Measurements from ENCODE around the gene GIMAP4. TPM values are rescaled to one million over a fixed set of nuclear protein-coding genes. Genes with fewer than 3 reads are reported as not detected.

Gene GIMAP4
- total and polyA plus RNA-seq, 9 donors: 5.4 to 59.3 (median 15.0) TPM

DNA sequence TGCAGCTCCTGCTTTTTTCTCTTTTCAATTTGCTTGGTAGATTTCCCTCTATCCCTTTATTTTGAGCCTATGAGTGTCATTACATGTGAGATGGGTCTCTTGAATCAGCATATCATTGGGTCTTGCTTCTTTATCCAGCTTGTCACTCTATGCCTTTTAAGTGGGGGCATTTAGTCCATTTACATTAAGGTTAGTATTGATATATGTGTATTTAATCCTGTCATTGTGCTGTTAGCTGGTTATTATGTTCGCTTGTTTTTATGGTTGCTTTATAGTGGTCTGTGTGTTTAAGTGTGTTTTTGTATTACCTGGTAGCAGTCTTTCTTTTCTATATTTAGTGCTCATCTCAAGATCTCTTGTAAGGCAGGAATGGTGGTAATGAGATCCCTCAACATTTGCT, 35.5 kb upstream of the GIMAP4 start:
- H3K9me3 ChIP-seq: no peaks in the 10 kb centered on the region
- H3K36me3 ChIP-seq: no peaks in the 10 kb centered on the region
- H3K27me3 ChIP-seq: no peaks in the 10 kb centered on the region
- intact Hi-C loops (cut with DNase I): no loop called here
- 82 to 85% (median 84%) methylated on average over 1 of the region's 1 CpG for WGBS, 3 donors
- no peak overlapping the region for H3K27ac ChIP-seq
- TF ChIP-seq POLR2A (IDR thresholded peaks at IDR 0.05) (no peak), EP300 (IDR thresholded peaks at IDR 0.05) (no peak)
- no peaks in the 10 kb centered on the region for H3K4me1 ChIP-seq (ENCODE audit: insufficient read depth)
- H3K4me3 ChIP-seq: no peak overlapping the region
- DNase-seq: no peak

DNA sequence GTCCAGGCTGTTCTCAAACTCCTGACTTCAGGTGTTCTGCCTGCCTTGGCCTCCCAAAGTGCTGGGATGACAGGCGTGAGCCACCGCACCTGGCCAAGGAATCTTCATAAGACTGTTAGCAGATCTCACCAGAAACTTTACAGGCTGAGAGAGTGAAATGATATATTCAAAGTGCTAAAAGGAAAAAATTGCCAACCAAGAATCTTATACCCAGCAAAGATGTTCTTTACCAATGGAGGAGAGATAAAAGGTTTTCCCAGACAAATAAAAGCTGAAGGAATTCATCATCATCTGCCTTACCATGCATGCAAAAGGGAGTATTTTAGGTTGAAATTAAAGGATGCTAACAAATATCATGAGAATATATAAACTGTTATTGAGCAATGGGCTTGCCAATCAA, 28.9 kb upstream of the GIMAP4 start:
- peaks cover 0 to 3% of the 10 kb centered on the region in 2 donors for H3K9me3 ChIP-seq
- no peaks in the 10 kb centered on the region for H3K4me1 ChIP-seq (ENCODE audit: insufficient read depth)
- H3K27me3 ChIP-seq: no peaks in the 10 kb centered on the region
- H3K36me3 ChIP-seq: no peaks in the 10 kb centered on the region
- TF ChIP-seq POLR2A (IDR thresholded peaks at IDR 0.05) (no peak), EP300 (IDR thresholded peaks at IDR 0.05) (no peak)
- TF ChIP-seq, protein P1, sequence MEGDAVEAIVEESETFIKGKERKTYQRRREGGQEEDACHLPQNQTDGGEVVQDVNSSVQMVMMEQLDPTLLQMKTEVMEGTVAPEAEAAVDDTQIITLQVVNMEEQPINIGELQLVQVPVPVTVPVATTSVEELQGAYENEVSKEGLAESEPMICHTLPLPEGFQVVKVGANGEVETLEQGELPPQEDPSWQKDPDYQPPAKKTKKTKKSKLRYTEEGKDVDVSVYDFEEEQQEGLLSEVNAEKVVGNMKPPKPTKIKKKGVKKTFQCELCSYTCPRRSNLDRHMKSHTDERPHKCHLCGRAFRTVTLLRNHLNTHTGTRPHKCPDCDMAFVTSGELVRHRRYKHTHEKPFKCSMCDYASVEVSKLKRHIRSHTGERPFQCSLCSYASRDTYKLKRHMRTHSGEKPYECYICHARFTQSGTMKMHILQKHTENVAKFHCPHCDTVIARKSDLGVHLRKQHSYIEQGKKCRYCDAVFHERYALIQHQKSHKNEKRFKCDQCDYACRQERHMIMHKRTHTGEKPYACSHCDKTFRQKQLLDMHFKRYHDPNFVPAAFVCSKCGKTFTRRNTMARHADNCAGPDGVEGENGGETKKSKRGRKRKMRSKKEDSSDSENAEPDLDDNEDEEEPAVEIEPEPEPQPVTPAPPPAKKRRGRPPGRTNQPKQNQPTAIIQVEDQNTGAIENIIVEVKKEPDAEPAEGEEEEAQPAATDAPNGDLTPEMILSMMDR (IDR thresholded peaks at IDR 0.05): no peak
- 90 to 95% (median 95%) methylated on average over 2 of the region's 2 CpGs for WGBS, 3 donors
- DNase-seq: no peak
- intact Hi-C loops (cut with DNase I): no loop called here
- no peak overlapping the region for H3K4me3 ChIP-seq
- no peak overlapping the region for H3K27ac ChIP-seq

DNA sequence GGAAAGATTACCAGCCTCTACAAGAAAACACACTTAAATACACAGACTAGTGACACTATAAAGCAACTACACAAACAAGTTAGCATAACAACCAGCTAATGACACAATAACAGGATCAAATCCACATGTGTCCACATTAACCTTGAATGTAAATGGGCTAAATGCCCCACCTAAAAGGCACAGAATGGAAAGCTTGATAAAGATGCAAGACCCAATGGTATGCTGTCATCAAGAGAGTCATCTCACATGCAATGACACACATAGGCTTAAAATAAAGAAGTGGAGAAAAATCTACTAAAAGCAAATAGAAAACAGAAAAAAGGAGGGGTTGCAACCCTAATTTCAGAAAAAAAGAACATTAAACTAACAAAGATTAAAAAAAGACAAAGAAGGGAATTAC, 14.0 kb upstream of the GIMAP4 start:
- H3K4me3 ChIP-seq: no peak overlapping the region
- intact Hi-C loops (cut with DNase I): no loop called here
- TF ChIP-seq POLR2A (IDR thresholded peaks at IDR 0.05) (no peak), EP300 (IDR thresholded peaks at IDR 0.05) (no peak)
- TF ChIP-seq, protein P1 (IDR thresholded peaks at IDR 0.05): no peak

DNA sequence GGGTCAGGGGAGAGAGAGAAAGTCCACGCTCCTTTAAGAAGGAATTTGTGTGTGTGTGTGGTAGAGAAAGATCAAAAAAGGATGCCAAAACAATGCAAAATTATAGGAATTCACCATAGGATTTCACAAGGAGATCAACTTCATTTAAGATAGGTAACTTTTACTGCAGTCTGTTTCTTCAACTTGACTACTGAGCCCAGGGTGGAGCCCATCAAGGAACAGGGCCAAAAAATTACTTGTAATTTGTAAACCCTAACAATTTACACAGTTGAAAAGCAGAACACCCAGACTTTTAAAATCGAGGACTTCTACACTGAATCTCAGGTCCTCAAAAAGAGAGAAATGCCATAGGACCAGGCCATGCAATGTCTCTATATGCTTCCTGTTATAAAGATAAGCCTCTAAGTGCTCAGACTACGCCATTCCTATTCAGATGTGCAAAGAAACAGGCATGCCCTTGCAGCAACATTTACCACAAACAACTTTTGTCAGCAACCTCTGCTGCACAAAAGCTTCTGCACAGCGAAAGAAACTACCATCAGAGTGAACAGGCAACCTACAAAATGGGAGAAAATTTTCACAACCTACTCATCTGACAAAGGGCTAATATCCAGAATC, 10.6 kb upstream of the GIMAP4 start:
- no peak for TF ChIP-seq POLR2A (IDR thresholded peaks at IDR 0.05)
- TF ChIP-seq EP300 (IDR thresholded peaks at IDR 0.05): no peak
- TF ChIP-seq, protein P1 (IDR thresholded peaks at IDR 0.05): no peak
- no peak overlapping the region for H3K4me3 ChIP-seq
- intact Hi-C loops (cut with DNase I): no loop called here
- no peaks in the 10 kb centered on the region for H3K36me3 ChIP-seq
- no peaks in the 10 kb centered on the region for H3K27me3 ChIP-seq
- H3K9me3 ChIP-seq: no peaks in the 10 kb centered on the region
- 47 to 65% (median 48%) methylated on average over 4 of the region's 4 CpGs for WGBS, 3 donors
- no peaks in the 10 kb centered on the region for H3K4me1 ChIP-seq (ENCODE audit: insufficient read depth)
- DNase-seq: no peak
- no peak overlapping the region for H3K27ac ChIP-seq

More for the DNA sequence above, 14.0 kb upstream of the GIMAP4 start:
- DNase-seq: no peak
- H3K9me3 ChIP-seq: no peaks in the 10 kb centered on the region
- H3K4me1 ChIP-seq (ENCODE audit: insufficient read depth): no peaks in the 10 kb centered on the region
- H3K27me3 ChIP-seq: no peaks in the 10 kb centered on the region
- H3K27ac ChIP-seq: no peak overlapping the region
- no peaks in the 10 kb centered on the region for H3K36me3 ChIP-seq

DNA sequence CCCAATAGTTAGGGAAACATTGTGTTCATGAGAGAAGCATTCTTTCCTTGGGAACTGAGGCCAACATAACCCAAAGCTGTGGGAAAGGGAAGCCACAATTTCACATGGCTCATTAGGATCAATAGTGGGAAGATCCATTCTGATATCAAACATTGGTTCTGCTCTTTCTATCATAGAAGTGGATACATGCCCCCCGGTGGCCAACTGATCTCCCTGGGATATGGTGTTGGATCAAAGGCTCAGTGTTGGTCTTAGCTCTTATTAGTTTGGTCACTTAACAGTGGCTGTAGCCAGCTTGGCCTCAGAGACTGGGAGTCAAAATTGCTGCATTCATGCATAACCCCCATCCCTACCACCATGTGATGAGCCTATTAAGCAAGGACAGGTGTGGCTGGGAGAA, 6.7 kb upstream of the GIMAP4 start:
- no peak for DNase-seq
- intact Hi-C loops (cut with DNase I): no loop called here
- no peak for TF ChIP-seq EP300 (IDR thresholded peaks at IDR 0.05)
- Histone ChIP-seq H3K4me1 (ENCODE audit: insufficient read depth) (no peaks in the 10 kb centered on the region), H3K27me3 (no peaks in the 10 kb centered on the region), H3K36me3 (no peaks in the 10 kb centered on the region), H3K4me3 (no peak overlapping the region), H3K9me3 (no peaks in the 10 kb centered on the region), H3K27ac (no peak overlapping the region)
- 0 to 77% (median 58%) methylated on average over 1 of the region's 1 CpG for WGBS, 3 donors
